Lower lobe of right lung (tissue), 2 donors: ENCODE data around the gene FAM78B. TPM values are rescaled to one million over a fixed set of nuclear protein-coding genes. Genes with fewer than 3 reads are reported as not detected.

ENCODE experiments used
- ATAC-seq, 2 donors: fragments of 200-7000 bp; cut with Tn5 transposase; one replicate each; pipeline ENCODE4 v1.9.1; 2020 to 2022; ENCODE audit warnings: mild to moderate bottlenecking in 2 of 2, moderate library complexity in 2 of 2
- DNase-seq: peaks from one replicate; pipeline ENCODE4 v3.0.0-alpha.2; 2020
- H3K27ac ChIP-seq: fragments of 200-600 bp; one replicate; pipeline ENCODE4 v1.8.0; 2022
- H3K27me3 ChIP-seq: fragments of 200-600 bp; one replicate; pipeline ENCODE4 v1.8.0; 2022; ENCODE audit warnings: low read depth
- H3K36me3 ChIP-seq: fragments of 200-600 bp; one replicate; pipeline ENCODE4 v1.8.0; 2022; ENCODE audit warnings: mild to moderate bottlenecking
- H3K4me1 ChIP-seq: fragments of 200-600 bp; one replicate; pipeline ENCODE4 v1.8.0; 2022
- H3K4me3 ChIP-seq: fragments of 200-600 bp; one replicate; pipeline ENCODE4 v1.8.0; 2022; ENCODE audit warnings: mild to moderate bottlenecking
- H3K9me3 ChIP-seq: fragments of 200-600 bp; one replicate; pipeline ENCODE4 v1.8.0; 2022
- intact Hi-C: fragments of 100-400 bp; cut with DNase I; formaldehyde crosslinking; loops from one replicate; pipeline ENCODE4 v1.11.0; 2022
- total RNA-seq: library from RNA; stranded (reverse); fragmentation: NEBNext Ultra II Directional; extraction: Animal tissue kit (Norgen Biotek cat#: 25700); gene quantifications from one replicate; pipeline ENCODE4 v1.2.1, GENCODE V29; 2021
- TF ChIP-seq, protein P1 (sequence below): fragments of 200-600 bp; IDR thresholded peaks from one replicate; pipeline ENCODE4 v1.8.0; 2022; ENCODE audit warnings: antibody characterized with exemption, mild to moderate bottlenecking
- donor health status: DM: no; HTN: yes; CAD: no; lungs with severe emphysema.

Gene FAM78B
- total RNA-seq, 1 donor from 2014 or later, result 0.95 TPM

- TF ChIP-seq, protein P1, sequence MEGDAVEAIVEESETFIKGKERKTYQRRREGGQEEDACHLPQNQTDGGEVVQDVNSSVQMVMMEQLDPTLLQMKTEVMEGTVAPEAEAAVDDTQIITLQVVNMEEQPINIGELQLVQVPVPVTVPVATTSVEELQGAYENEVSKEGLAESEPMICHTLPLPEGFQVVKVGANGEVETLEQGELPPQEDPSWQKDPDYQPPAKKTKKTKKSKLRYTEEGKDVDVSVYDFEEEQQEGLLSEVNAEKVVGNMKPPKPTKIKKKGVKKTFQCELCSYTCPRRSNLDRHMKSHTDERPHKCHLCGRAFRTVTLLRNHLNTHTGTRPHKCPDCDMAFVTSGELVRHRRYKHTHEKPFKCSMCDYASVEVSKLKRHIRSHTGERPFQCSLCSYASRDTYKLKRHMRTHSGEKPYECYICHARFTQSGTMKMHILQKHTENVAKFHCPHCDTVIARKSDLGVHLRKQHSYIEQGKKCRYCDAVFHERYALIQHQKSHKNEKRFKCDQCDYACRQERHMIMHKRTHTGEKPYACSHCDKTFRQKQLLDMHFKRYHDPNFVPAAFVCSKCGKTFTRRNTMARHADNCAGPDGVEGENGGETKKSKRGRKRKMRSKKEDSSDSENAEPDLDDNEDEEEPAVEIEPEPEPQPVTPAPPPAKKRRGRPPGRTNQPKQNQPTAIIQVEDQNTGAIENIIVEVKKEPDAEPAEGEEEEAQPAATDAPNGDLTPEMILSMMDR, result no peak
- H3K4me1 ChIP-seq, result no peaks in the 10 kb centered on the region
- no peaks in the 10 kb centered on the region for H3K27me3 ChIP-seq
- intact Hi-C loops, result no loop called here
- no peaks in the 10 kb centered on the region for H3K36me3 ChIP-seq
- H3K27ac ChIP-seq, result no peak overlapping the region
- DNase-seq (no peak), ATAC-seq (no peak)
- no peaks in the 10 kb centered on the region for H3K9me3 ChIP-seq
- no peak overlapping the region for H3K4me3 ChIP-seq
These were observed 24.8 kb downstream of the FAM78B start for GRCh38 chr1:166141969-166142368.

DNA sequence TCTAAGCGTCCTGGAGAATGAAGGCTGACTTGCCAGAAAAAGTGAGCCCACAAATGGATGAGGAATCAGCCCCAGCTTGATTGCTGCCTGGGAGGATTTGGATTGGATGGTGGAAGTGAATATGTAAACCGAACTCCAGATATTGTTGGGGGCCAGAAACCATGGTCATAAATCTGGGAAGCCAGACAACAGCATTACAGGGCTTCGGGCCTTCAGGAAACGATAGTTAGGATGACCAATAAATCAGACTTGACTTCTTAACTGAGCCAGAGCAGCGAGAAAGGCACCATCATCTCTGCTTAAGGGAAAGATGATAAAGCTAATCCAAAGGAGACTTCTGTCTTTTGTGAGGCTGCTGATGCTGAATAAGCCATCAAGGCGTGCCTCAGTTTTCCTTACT lies 26.6 kb downstream of the FAM78B start:
- DNase-seq (no peak), ATAC-seq (no peak)
- TF ChIP-seq, protein P1, result no peak
- Histone ChIP-seq H3K27me3 (no peaks in the 10 kb centered on the region), H3K36me3 (no peaks in the 10 kb centered on the region), H3K27ac (no peak overlapping the region), H3K4me1 (no peaks in the 10 kb centered on the region), H3K9me3 (no peaks in the 10 kb centered on the region), H3K4me3 (no peak overlapping the region)
- intact Hi-C loops, result no loop called here

DNA sequence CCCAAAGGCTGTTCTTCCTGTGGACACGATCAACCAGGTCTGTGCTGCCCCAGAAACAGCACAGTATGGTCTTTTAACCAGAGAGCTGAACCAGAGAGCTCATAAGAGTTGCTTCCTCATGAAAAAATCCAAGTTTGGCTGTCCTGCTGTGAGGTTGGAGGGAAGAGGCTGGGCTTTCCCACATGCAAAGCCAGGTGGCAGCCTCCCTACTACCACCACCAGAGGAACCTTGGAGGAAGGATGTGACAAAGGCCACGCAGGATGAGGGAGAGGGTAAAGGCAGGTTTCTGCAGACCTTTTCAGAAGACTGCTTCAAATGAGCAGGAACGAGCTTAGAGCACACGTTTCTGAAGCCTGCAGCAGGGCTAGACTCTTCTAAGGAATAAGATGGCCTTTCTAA lies 27.1 kb downstream of the FAM78B start:
- Histone ChIP-seq H3K36me3 (no peaks in the 10 kb centered on the region), H3K27me3 (no peaks in the 10 kb centered on the region), H3K4me1 (no peaks in the 10 kb centered on the region), H3K4me3 (no peak overlapping the region), H3K9me3 (no peaks in the 10 kb centered on the region), H3K27ac (no peak overlapping the region)
- TF ChIP-seq, protein P1, result no peak
- no peak for DNase-seq
- intact Hi-C loops, result no loop called here
- ATAC-seq, result no peak

- Histone ChIP-seq H3K27ac (no peak overlapping the region), H3K4me3 (no peak overlapping the region), H3K36me3 (no peaks in the 10 kb centered on the region), H3K4me1 (no peaks in the 10 kb centered on the region), H3K9me3 (peaks cover 6% of the 10 kb centered on the region), H3K27me3 (no peaks in the 10 kb centered on the region)
- DNase-seq (no peak), ATAC-seq (no peak)
- intact Hi-C loops, result no loop called here
- TF ChIP-seq, protein P1, result no peak
These were observed 30.0 kb downstream of the FAM78B start for GRCh38 chr1:166136699-166137401.

- H3K36me3 ChIP-seq, result no peaks in the 10 kb centered on the region
- ATAC-seq (no peak), DNase-seq (no peak)
- intact Hi-C loops, result no loop called here
- no peaks in the 10 kb centered on the region for H3K27me3 ChIP-seq
- peaks cover 6% of the 10 kb centered on the region for H3K9me3 ChIP-seq
- no peak overlapping the region for H3K27ac ChIP-seq
- TF ChIP-seq, protein P1, result no peak
- H3K4me3 ChIP-seq, result no peak overlapping the region
- H3K4me1 ChIP-seq, result no peaks in the 10 kb centered on the region
These were observed 30.6 kb downstream of the FAM78B start for GRCh38 chr1:166136222-166136621.
